Adrenal gland (tissue), 5 donors: ENCODE measurements around the gene UPK1B.

Source experiments
- POLR2A ChIP-seq, 2 donors: fragments of 450-650 bp; IDR thresholded peaks; one replicate each; pipeline ENCODE4 v1.6.1; 2017; ENCODE audit warnings: antibody characterized with exemption in 2 of 2, mild to moderate bottlenecking in 2 of 2, moderate library complexity in 1 of 2
- TF ChIP-seq, protein P1 (sequence below), 6 experiments: fragments of 450-650 bp in 4 of 6; fragments of 200-600 bp in 2 of 6; sonication (generic) in 1 of 6; IDR thresholded peaks; 1 replicate in 5 of 6; 2 replicates in 1 of 6; pipeline versions ENCODE4 v1.5.1 to v1.8.0; 2016 to 2021; ENCODE audit warnings: antibody characterized with exemption in 6 of 6, mild to moderate bottlenecking in 2 of 6, moderate library complexity in 1 of 6
- donor health status: DM: no; HTN: no; CAD: no.

- TF ChIP-seq, protein P1, sequence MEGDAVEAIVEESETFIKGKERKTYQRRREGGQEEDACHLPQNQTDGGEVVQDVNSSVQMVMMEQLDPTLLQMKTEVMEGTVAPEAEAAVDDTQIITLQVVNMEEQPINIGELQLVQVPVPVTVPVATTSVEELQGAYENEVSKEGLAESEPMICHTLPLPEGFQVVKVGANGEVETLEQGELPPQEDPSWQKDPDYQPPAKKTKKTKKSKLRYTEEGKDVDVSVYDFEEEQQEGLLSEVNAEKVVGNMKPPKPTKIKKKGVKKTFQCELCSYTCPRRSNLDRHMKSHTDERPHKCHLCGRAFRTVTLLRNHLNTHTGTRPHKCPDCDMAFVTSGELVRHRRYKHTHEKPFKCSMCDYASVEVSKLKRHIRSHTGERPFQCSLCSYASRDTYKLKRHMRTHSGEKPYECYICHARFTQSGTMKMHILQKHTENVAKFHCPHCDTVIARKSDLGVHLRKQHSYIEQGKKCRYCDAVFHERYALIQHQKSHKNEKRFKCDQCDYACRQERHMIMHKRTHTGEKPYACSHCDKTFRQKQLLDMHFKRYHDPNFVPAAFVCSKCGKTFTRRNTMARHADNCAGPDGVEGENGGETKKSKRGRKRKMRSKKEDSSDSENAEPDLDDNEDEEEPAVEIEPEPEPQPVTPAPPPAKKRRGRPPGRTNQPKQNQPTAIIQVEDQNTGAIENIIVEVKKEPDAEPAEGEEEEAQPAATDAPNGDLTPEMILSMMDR (IDR thresholded peaks at IDR 0.05), result no peak
- TF ChIP-seq POLR2A (IDR thresholded peaks at IDR 0.05), result no peak
Measured at GRCh38 chr3:119184111-119184510, 10.7 kb downstream of the UPK1B start.
